ENCODE results near the gene SH2B3.

DNA sequence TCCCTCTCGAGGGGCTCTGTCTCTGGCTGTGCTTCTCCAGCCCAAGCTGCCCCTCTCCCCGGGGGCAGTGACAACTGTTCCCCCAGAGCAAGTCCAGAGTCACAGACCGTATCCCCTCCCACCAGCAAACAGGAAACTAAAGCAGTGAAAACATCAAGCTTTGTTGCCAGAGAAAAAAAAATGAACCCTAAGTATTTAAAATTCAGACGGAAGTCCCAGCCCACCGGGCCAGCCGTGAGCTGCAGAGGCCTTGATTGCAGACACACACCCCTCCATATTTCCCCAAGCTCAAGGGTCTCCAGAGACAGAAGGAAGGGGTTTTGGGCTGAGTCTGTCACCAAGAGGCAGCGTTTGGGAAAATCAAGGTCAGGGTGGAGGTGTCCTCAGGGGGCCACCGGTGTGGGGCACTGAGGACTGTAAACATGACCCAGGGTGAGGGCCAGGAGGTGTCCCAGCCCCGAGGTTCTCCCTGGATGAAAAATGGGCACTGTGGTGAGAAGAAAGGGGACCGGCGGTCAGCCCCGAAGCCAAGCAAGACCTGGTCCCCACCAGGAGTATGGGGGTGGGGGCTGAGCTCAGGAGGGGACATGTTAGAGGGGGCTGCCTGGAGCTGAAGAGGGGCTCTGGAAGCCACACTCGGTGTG lies 44.5 kb upstream of the SH2B3 start:
- TF ChIP-seq, protein P1, sequence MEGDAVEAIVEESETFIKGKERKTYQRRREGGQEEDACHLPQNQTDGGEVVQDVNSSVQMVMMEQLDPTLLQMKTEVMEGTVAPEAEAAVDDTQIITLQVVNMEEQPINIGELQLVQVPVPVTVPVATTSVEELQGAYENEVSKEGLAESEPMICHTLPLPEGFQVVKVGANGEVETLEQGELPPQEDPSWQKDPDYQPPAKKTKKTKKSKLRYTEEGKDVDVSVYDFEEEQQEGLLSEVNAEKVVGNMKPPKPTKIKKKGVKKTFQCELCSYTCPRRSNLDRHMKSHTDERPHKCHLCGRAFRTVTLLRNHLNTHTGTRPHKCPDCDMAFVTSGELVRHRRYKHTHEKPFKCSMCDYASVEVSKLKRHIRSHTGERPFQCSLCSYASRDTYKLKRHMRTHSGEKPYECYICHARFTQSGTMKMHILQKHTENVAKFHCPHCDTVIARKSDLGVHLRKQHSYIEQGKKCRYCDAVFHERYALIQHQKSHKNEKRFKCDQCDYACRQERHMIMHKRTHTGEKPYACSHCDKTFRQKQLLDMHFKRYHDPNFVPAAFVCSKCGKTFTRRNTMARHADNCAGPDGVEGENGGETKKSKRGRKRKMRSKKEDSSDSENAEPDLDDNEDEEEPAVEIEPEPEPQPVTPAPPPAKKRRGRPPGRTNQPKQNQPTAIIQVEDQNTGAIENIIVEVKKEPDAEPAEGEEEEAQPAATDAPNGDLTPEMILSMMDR (IDR thresholded peaks at IDR 0.05), result no peak
- no peak for TF ChIP-seq POLR2AphosphoS5 (IDR thresholded peaks at IDR 0.05; ENCODE audit: insufficient read depth in 1 of 2, low read depth in 1 of 2)
- no peak for TF ChIP-seq POLR2A (IDR thresholded peaks at IDR 0.05)

Data from vagina (tissue), 2 donors.